GM18858 (cell line): ENCODE results near the gene PARP16.

ENCODE experiments used
- ATAC-seq: cut with Tn5 transposase; IDR thresholded peaks from one replicate; pipeline ENCODE4 v1.9.1; 2021; ENCODE audit not compliant: unreplicated experiment

PARP16 gene

DNA sequence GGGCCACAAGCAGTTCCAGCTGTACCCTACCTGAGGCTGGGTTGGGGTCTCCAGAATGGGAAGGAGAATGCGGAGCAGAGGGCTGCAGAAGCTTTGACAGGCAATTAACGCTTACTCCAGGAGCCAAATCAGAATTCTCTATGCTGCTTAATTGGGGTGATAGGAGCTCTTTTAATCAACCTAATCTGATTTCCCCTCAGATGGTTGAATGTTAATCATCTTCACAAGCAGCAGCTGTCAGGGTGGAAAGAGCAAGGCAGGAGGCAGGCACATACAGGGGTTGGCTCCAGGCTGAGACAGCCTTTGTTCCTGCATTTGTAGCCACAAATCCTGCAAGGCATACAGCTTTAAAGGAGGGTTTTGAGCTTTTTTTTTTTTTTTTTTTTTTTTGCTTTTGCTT lies 78.0 kb downstream of the PARP16 start:
- ATAC-seq: no peak
